Stimulated activated effector memory CD8-positive, alpha-beta T cell treated with anti-CD3 and anti-CD28 coated beads, Interleukin-12 subunit alpha, Interleukin-12 subunit beta, amount 100 ng/mL, for 72 hours (primary cell): Measurements from ENCODE around the gene LBHD1.
A peak's percentile ranks its signal among the peaks of the same experiment; 100 is the strongest.
"Not testable (repeated sequence)": the region's sequence is repeated elsewhere in the genome, so short reads cannot be mapped to it uniquely, and the experiment has no call there.

Experiments
- ATAC-seq: fragments of 150-1000 bp; cut with Tn5 transposase; 2 replicates; pipeline ENCODE4 v1.10.0; 2021
- DNase-seq, 2 donors: peaks; one replicate each; pipeline ENCODE4 v3.0.0; 2021 to 2022; ENCODE audit warnings: low spot score in 2 of 2
- H3K27ac Mint-ChIP-seq: one replicate; pipeline ENCODE4 v1.8.0; 2022; ENCODE audit warnings: mild to moderate bottlenecking, mixed read lengths
- H3K36me3 Mint-ChIP-seq: one replicate; pipeline ENCODE4 v1.8.0; 2022; ENCODE audit warnings: mild to moderate bottlenecking, mixed read lengths
- H3K4me1 Mint-ChIP-seq: one replicate; pipeline ENCODE4 v1.8.0; 2022; ENCODE audit warnings: mixed read lengths
- H3K4me3 Mint-ChIP-seq: one replicate; pipeline ENCODE4 v1.8.0; 2022; ENCODE audit warnings: mild to moderate bottlenecking, mixed read lengths
- H3K9me3 Mint-ChIP-seq: one replicate; pipeline ENCODE4 v1.8.0; 2022; ENCODE audit warnings: mixed read lengths

Gene LBHD1

GRCh38 chr11:62678433-62678769 is 6.3 kb upstream of the LBHD1 start:
- ATAC-seq, result no peak
- peak in 1 of 2 donors; percentile 56 for DNase-seq
- H3K27ac Mint-ChIP-seq, result peak overlapping the region; percentile 97
- H3K36me3 Mint-ChIP-seq, result peaks cover 58% of the 10 kb centered on the region
- peaks cover 42% of the 10 kb centered on the region for H3K4me1 Mint-ChIP-seq
- peak overlapping the region; percentile 91 for H3K4me3 Mint-ChIP-seq
- H3K9me3 Mint-ChIP-seq, result no peaks in the 10 kb centered on the region

GRCh38 chr11:62677714-62678113 is 5.6 kb upstream of the LBHD1 start:
- no peak for DNase-seq
- H3K27ac Mint-ChIP-seq, result peak overlapping the region; percentile 97
- H3K9me3 Mint-ChIP-seq, result no peaks in the 10 kb centered on the region
- no peak for ATAC-seq
- peaks cover 42% of the 10 kb centered on the region for H3K4me1 Mint-ChIP-seq
- H3K36me3 Mint-ChIP-seq, result peaks cover 64% of the 10 kb centered on the region
- H3K4me3 Mint-ChIP-seq, result peak overlapping the region; percentile 91

GRCh38 chr11:62677156-62677555 is 5.1 kb upstream of the LBHD1 start:
- H3K4me3 Mint-ChIP-seq, result peak overlapping the region; percentile 91
- H3K9me3 Mint-ChIP-seq, result no peaks in the 10 kb centered on the region
- H3K4me1 Mint-ChIP-seq, result peaks cover 42% of the 10 kb centered on the region
- DNase-seq (no peak), ATAC-seq (no peak)
- H3K27ac Mint-ChIP-seq, result peak overlapping the region; percentile 97
- H3K36me3 Mint-ChIP-seq, result peaks cover 70% of the 10 kb centered on the region

- ATAC-seq (no peak), DNase-seq (no peak)
- Mint-ChIP-seq H3K4me1 (peaks cover 42% of the 10 kb centered on the region), H3K4me3 (peak overlapping the region; percentile 91), H3K36me3 (peaks cover 74% of the 10 kb centered on the region), H3K9me3 (no peaks in the 10 kb centered on the region), H3K27ac (peak overlapping the region; percentile 97)
Observed at GRCh38 chr11:62676698-62677097, 4.6 kb upstream of the LBHD1 start.

- DNase-seq, H3K9me3 Mint-ChIP-seq, H3K4me3 Mint-ChIP-seq, ATAC-seq, H3K27ac Mint-ChIP-seq: not testable (repeated sequence)
- peaks cover 48% of the 10 kb centered on the region for H3K4me1 Mint-ChIP-seq
- peaks cover 82% of the 10 kb centered on the region for H3K36me3 Mint-ChIP-seq
Observed at GRCh38 chr11:62675415-62675814, 3.3 kb upstream of the LBHD1 start.

GRCh38 chr11:62673196-62673525 is 1.1 kb upstream of the LBHD1 start:
- peaks cover 96% of the 10 kb centered on the region for H3K36me3 Mint-ChIP-seq

GRCh38 chr11:62671236-62671607 is 845 bp downstream of the LBHD1 start:
- no peaks in the 10 kb centered on the region for H3K9me3 Mint-ChIP-seq
- H3K27ac Mint-ChIP-seq, result peak overlapping the region; percentile 97
- peaks cover 97% of the 10 kb centered on the region for H3K36me3 Mint-ChIP-seq
- H3K4me3 Mint-ChIP-seq, result peak overlapping the region; percentile 99
- DNase-seq (no peak), ATAC-seq (peak; percentile 37)
- H3K4me1 Mint-ChIP-seq, result peaks cover 42% of the 10 kb centered on the region

More at GRCh38 chr11:62673196-62673525, 1.1 kb upstream of the LBHD1 start:
- H3K9me3 Mint-ChIP-seq, result no peaks in the 10 kb centered on the region
- ATAC-seq (no peak), DNase-seq (no peak)
- H3K27ac Mint-ChIP-seq, result peak overlapping the region; percentile 97
- H3K4me1 Mint-ChIP-seq, result peaks cover 49% of the 10 kb centered on the region
- H3K4me3 Mint-ChIP-seq, result peak overlapping the region; percentile 99

- DNase-seq, result no peak
- Mint-ChIP-seq H3K36me3 (peaks cover 98% of the 10 kb centered on the region), H3K4me1 (peaks cover 40% of the 10 kb centered on the region), H3K9me3 (no peaks in the 10 kb centered on the region), H3K4me3 (peak overlapping the region; percentile 99), H3K27ac (peak overlapping the region; percentile 97)
- ATAC-seq, result no peak
Observed at GRCh38 chr11:62669420-62670161, 2.5 kb downstream of the LBHD1 start.

- H3K4me1 Mint-ChIP-seq, result peaks cover 48% of the 10 kb centered on the region
- H3K36me3 Mint-ChIP-seq, result peaks cover 99% of the 10 kb centered on the region
- no peaks in the 10 kb centered on the region for H3K9me3 Mint-ChIP-seq
- peak overlapping the region; percentile 95 for H3K4me3 Mint-ChIP-seq
- no peak for ATAC-seq
- H3K27ac Mint-ChIP-seq, result peak overlapping the region; percentile 97
- no peak for DNase-seq
Observed at GRCh38 chr11:62667460-62667859, 4.6 kb downstream of the LBHD1 start.

GRCh38 chr11:62666259-62666926 is 5.7 kb downstream of the LBHD1 start:
- peak overlapping the region; percentile 97 for H3K27ac Mint-ChIP-seq

GRCh38 chr11:62665599-62666258 is 6.3 kb downstream of the LBHD1 start:
- Mint-ChIP-seq H3K27ac (peak overlapping the region; percentile 97), H3K4me1 (peaks cover 40% of the 10 kb centered on the region), H3K9me3 (no peaks in the 10 kb centered on the region), H3K4me3 (peak overlapping the region; percentile 95), H3K36me3 (peaks cover 99% of the 10 kb centered on the region)
- DNase-seq, result peak in 1 of 2 donors; percentile 82
- peak; percentile 66 for ATAC-seq

More at GRCh38 chr11:62666259-62666926, 5.7 kb downstream of the LBHD1 start:
- Mint-ChIP-seq H3K4me3 (peak overlapping the region; percentile 95), H3K9me3 (no peaks in the 10 kb centered on the region), H3K4me1 (peaks cover 47% of the 10 kb centered on the region), H3K36me3 (peaks cover 99% of the 10 kb centered on the region)
- no peak for ATAC-seq
- DNase-seq, result no peak

GRCh38 chr11:62665075-62665598 is 6.9 kb downstream of the LBHD1 start, which contains the start of the genes C11orf98 and CSKMT:
TSS of gene C11orf98 (minus strand) at chr11:62665210. CDS start at chr11:62665169, 41 bp downstream.
TSS of gene CSKMT (plus strand) at chr11:62665312. CDS start at chr11:62665880, 568 bp downstream.
- H3K4me1 Mint-ChIP-seq, result peaks cover 38% of the 10 kb centered on the region
- ATAC-seq (peak; percentile 94), DNase-seq (peak; percentile 97 to 99)
- H3K9me3 Mint-ChIP-seq, result no peaks in the 10 kb centered on the region
- H3K36me3 Mint-ChIP-seq, result peaks cover 95% of the 10 kb centered on the region
- peak within 1 kb of the TSS; percentile 97 for H3K27ac Mint-ChIP-seq
- peak within 1 kb of the TSS; percentile 95 for H3K4me3 Mint-ChIP-seq

GRCh38 chr11:62664405-62665074 is 7.5 kb downstream of the LBHD1 start:
- H3K36me3 Mint-ChIP-seq, result peaks cover 90% of the 10 kb centered on the region
- peaks cover 32% of the 10 kb centered on the region for H3K4me1 Mint-ChIP-seq
- no peaks in the 10 kb centered on the region for H3K9me3 Mint-ChIP-seq
- DNase-seq (no peak), ATAC-seq (peak; percentile 57)
- H3K27ac Mint-ChIP-seq, result peak overlapping the region; percentile 97
- H3K4me3 Mint-ChIP-seq, result peak overlapping the region; percentile 95

GRCh38 chr11:62656796-62657429 is 15.2 kb downstream of the LBHD1 start:
- ATAC-seq (no peak), DNase-seq (no peak)
- Mint-ChIP-seq H3K27ac (no peak overlapping the region), H3K36me3 (peaks cover 28% of the 10 kb centered on the region), H3K4me3 (no peak overlapping the region), H3K9me3 (no peaks in the 10 kb centered on the region), H3K4me1 (peaks cover 24% of the 10 kb centered on the region)
